ENCODE results near the gene PANK2.

DNA sequence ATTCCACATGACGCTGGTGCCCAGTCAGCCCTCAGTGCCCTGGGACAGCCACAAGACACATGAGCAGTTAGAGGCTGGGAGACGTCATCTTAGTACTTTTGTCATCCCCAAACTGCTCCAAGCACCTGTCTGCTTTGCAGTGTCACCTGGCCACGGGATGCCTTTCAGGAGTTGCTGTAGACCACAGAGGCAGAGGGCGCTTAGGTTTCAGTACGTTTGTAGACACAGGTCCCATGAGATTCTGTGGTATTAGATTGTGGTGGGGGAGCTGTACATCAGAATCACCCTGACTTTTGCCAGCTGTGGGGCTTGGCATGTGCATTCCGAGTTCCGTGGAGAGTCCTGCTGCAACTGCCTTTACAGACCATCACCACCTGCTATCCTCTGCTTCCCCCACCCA is 25.9 kb upstream of the PANK2 start:
- TF ChIP-seq CTCF (optimal IDR thresholded peaks at IDR 0.05 in 1 of 3, IDR thresholded peaks at IDR 0.05 in 1 of 3, conservative IDR thresholded peaks at IDR 0.05 in 1 of 3; ENCODE audit: extremely low read depth in 1 of 3, insufficient read depth in 2 of 3, low read length in 3 of 3) (no peak), EZH2 (IDR thresholded peaks at IDR 0.05; ENCODE audit: low read length) (no peak)

All from keratinocyte (primary cell).